Measurements from ENCODE around the gene TAS2R40. TPM values are rescaled to one million over a fixed set of nuclear protein-coding genes. Genes with fewer than 3 reads are reported as not detected.
"Not testable (repeated sequence)": the region's sequence is repeated elsewhere in the genome, so short reads cannot be mapped to it uniquely, and the experiment has no call there.

Gene TAS2R40
- total RNA-seq, 1 donor from 2014 or later: not detected

GRCh38 chr7:143258831-143259230 is 37.0 kb downstream of the TAS2R40 start:
- no peak overlapping the region for H3K27ac ChIP-seq (ENCODE audit: low read depth, low read length)

GRCh38 chr7:143259765-143260164 is 37.9 kb downstream of the TAS2R40 start:
- Histone ChIP-seq H3K27me3 (ENCODE audit: control insufficient read depth in 3 of 3, insufficient read depth in 3 of 3, low read length in 3 of 3) (no peaks in the 10 kb centered on the region), H3K9ac (ENCODE audit: low read depth in 1 of 3, low read length in 3 of 3) (peak overlapping the region in 1 of 3 donors; percentile 40), H3K36me3 (ENCODE audit: control insufficient read depth in 3 of 3, insufficient read depth in 3 of 3, low read length in 3 of 3) (peaks cover 0 to 2% (median under 1%) of the 10 kb centered on the region in 3 donors), H3K9me3 (ENCODE audit: control insufficient read depth in 3 of 3, low read length in 3 of 3) (no peaks in the 10 kb centered on the region), H3K4me3 (ENCODE audit: low read length in 3 of 3) (no peak overlapping the region), H3K4me1 (ENCODE audit: control insufficient read depth in 3 of 3, insufficient read depth in 3 of 3, low read length in 3 of 3) (peaks cover 9 to 15% (median 10%) of the 10 kb centered on the region in 3 donors), H3K27ac (ENCODE audit: low read depth, low read length) (no peak overlapping the region)

More at GRCh38 chr7:143258831-143259230, 37.0 kb downstream of the TAS2R40 start:
- Histone ChIP-seq H3K27me3 (ENCODE audit: control insufficient read depth in 3 of 3, insufficient read depth in 3 of 3, low read length in 3 of 3) (no peaks in the 10 kb centered on the region), H3K9ac (ENCODE audit: low read depth in 1 of 3, low read length in 3 of 3) (no peak overlapping the region), H3K4me1 (ENCODE audit: control insufficient read depth in 3 of 3, insufficient read depth in 3 of 3, low read length in 3 of 3) (peaks cover under 1 to 6% (median 4%) of the 10 kb centered on the region in 3 donors), H3K36me3 (ENCODE audit: control insufficient read depth in 3 of 3, insufficient read depth in 3 of 3, low read length in 3 of 3) (no peaks in the 10 kb centered on the region), H3K9me3 (ENCODE audit: control insufficient read depth in 3 of 3, low read length in 3 of 3) (no peaks in the 10 kb centered on the region), H3K4me3 (ENCODE audit: low read length in 3 of 3) (no peak overlapping the region)

- Histone ChIP-seq H3K9ac (ENCODE audit: low read depth in 1 of 3, low read length in 3 of 3) (no peak overlapping the region), H3K4me3 (ENCODE audit: low read length in 3 of 3) (no peak overlapping the region), H3K9me3 (ENCODE audit: control insufficient read depth in 3 of 3, low read length in 3 of 3) (no peaks in the 10 kb centered on the region), H3K27ac (ENCODE audit: low read depth, low read length) (no peak overlapping the region), H3K36me3 (ENCODE audit: control insufficient read depth in 3 of 3, insufficient read depth in 3 of 3, low read length in 3 of 3) (peaks cover 3 to 17% (median 6%) of the 10 kb centered on the region in 3 donors), H3K27me3 (ENCODE audit: control insufficient read depth in 3 of 3, insufficient read depth in 3 of 3, low read length in 3 of 3) (no peaks in the 10 kb centered on the region), H3K4me1 (ENCODE audit: control insufficient read depth in 3 of 3, insufficient read depth in 3 of 3, low read length in 3 of 3) (peaks cover 10 to 21% (median 13%) of the 10 kb centered on the region in 3 donors)
Observed at GRCh38 chr7:143261901-143262300, 40.1 kb downstream of the TAS2R40 start.

DNA sequence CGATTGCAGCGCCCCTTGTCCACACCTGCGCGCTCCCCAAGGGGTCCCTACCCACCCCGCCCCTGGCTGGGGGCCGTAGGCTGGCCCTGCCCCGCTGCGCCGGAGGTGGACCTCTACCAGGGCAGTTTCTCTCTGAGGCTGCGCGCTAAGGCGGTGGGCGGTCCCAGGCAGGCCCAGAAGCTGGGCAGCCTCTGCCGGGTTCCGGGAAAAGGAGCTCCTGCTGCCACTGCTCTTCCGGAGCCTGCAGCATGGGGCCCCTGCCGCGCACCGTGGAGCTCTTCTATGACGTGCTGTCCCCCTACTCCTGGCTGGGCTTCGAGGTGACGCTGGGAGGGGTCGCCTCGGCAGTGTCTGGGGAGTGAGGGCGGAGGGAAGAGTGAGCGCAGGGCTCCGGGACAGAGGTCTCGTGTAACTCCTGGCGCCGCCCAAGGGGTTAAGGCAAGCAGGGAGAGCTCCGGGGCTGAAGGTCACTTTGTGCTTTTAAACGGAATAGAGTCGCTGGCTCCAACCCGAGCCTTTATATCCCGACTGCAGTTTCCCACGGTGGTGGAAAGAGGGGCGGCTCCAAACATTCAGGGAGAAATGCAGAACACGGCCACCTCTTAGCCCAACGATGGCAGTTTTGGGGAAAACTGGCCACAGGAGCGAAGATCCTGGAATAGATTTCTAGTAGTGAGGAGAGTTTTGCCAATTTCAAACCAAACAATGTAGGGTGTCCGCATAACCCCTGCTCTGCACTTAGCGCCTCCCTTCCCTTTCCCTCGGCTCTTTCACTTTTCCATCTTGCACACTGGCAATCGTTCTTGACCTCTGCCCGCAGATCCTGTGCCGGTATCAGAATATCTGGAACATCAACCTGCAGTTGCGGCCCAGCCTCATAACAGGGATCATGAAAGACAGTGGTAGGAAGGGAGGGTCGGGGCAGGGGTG is 41.7 kb downstream of the TAS2R40 start, which contains the start of gene GSTK1:
GSTK1 (plus strand) TSS at position 176 of the 930 bp plus-strand sequence; CDS start at position 249, 73 bp downstream.
- H3K4me3 ChIP-seq (ENCODE audit: low read length in 3 of 3): peak within 1 kb of the TSS; percentile 94 to 98 (median 95)
- H3K36me3 ChIP-seq (ENCODE audit: control insufficient read depth in 3 of 3, insufficient read depth in 3 of 3, low read length in 3 of 3): peaks cover 17 to 32% (median 20%) of the 10 kb centered on the region in 3 donors
- H3K4me1 ChIP-seq (ENCODE audit: control insufficient read depth in 3 of 3, insufficient read depth in 3 of 3, low read length in 3 of 3): peaks cover 10 to 21% (median 13%) of the 10 kb centered on the region in 3 donors
- H3K27me3 ChIP-seq (ENCODE audit: control insufficient read depth in 3 of 3, insufficient read depth in 3 of 3, low read length in 3 of 3): no peaks in the 10 kb centered on the region
- H3K9ac ChIP-seq (ENCODE audit: low read depth in 1 of 3, low read length in 3 of 3): peak within 1 kb of the TSS; percentile 91 to 96 (median 95)
- H3K27ac ChIP-seq (ENCODE audit: low read depth, low read length): peak within 1 kb of the TSS; percentile 84
- H3K9me3 ChIP-seq (ENCODE audit: control insufficient read depth in 3 of 3, low read length in 3 of 3): no peaks in the 10 kb centered on the region

GRCh38 chr7:143264196-143264568 is 42.3 kb downstream of the TAS2R40 start:
- H3K4me3 ChIP-seq (ENCODE audit: low read length in 3 of 3): peak overlapping the region; percentile 94 to 98 (median 95)
- H3K4me1 ChIP-seq (ENCODE audit: control insufficient read depth in 3 of 3, insufficient read depth in 3 of 3, low read length in 3 of 3): peaks cover 10 to 21% (median 13%) of the 10 kb centered on the region in 3 donors
- not testable (repeated sequence) for H3K27me3 ChIP-seq (ENCODE audit: control insufficient read depth in 3 of 3, insufficient read depth in 3 of 3, low read length in 3 of 3); H3K9me3 ChIP-seq (ENCODE audit: control insufficient read depth in 3 of 3, low read length in 3 of 3)
- peak overlapping the region; percentile 84 for H3K27ac ChIP-seq (ENCODE audit: low read depth, low read length)
- H3K9ac ChIP-seq (ENCODE audit: low read depth in 1 of 3, low read length in 3 of 3): peak overlapping the region; percentile 91 to 96 (median 95)
- peaks cover 24 to 39% (median 24%) of the 10 kb centered on the region in 3 donors for H3K36me3 ChIP-seq (ENCODE audit: control insufficient read depth in 3 of 3, insufficient read depth in 3 of 3, low read length in 3 of 3)

GRCh38 chr7:143265017-143265693 is 43.3 kb downstream of the TAS2R40 start:
- Histone ChIP-seq H3K36me3 (ENCODE audit: control insufficient read depth in 3 of 3, insufficient read depth in 3 of 3, low read length in 3 of 3) (peaks cover 28 to 47% (median 31%) of the 10 kb centered on the region in 3 donors), H3K9ac (ENCODE audit: low read depth in 1 of 3, low read length in 3 of 3) (no peak overlapping the region), H3K27me3 (ENCODE audit: control insufficient read depth in 3 of 3, insufficient read depth in 3 of 3, low read length in 3 of 3) (no peaks in the 10 kb centered on the region), H3K4me3 (ENCODE audit: low read length in 3 of 3) (peak overlapping the region; percentile 49 to 95 (median 56)), H3K9me3 (ENCODE audit: control insufficient read depth in 3 of 3, low read length in 3 of 3) (no peaks in the 10 kb centered on the region), H3K27ac (ENCODE audit: low read depth, low read length) (peak overlapping the region; percentile 84), H3K4me1 (ENCODE audit: control insufficient read depth in 3 of 3, insufficient read depth in 3 of 3, low read length in 3 of 3) (peaks cover 10 to 21% (median 13%) of the 10 kb centered on the region in 3 donors)

- H3K9me3 ChIP-seq (ENCODE audit: control insufficient read depth in 3 of 3, low read length in 3 of 3): no peaks in the 10 kb centered on the region
- no peak overlapping the region for H3K9ac ChIP-seq (ENCODE audit: low read depth in 1 of 3, low read length in 3 of 3)
- peaks cover 6 to 11% (median 9%) of the 10 kb centered on the region in 3 donors for H3K4me1 ChIP-seq (ENCODE audit: control insufficient read depth in 3 of 3, insufficient read depth in 3 of 3, low read length in 3 of 3)
- no peaks in the 10 kb centered on the region for H3K27me3 ChIP-seq (ENCODE audit: control insufficient read depth in 3 of 3, insufficient read depth in 3 of 3, low read length in 3 of 3)
- peaks cover 28 to 47% (median 31%) of the 10 kb centered on the region in 3 donors for H3K36me3 ChIP-seq (ENCODE audit: control insufficient read depth in 3 of 3, insufficient read depth in 3 of 3, low read length in 3 of 3)
- no peak overlapping the region for H3K4me3 ChIP-seq (ENCODE audit: low read length in 3 of 3)
- no peak overlapping the region for H3K27ac ChIP-seq (ENCODE audit: low read depth, low read length)
Observed at GRCh38 chr7:143269251-143269650, 47.4 kb downstream of the TAS2R40 start.

GRCh38 chr7:143271240-143271639 is 49.4 kb downstream of the TAS2R40 start:
- H3K36me3 ChIP-seq (ENCODE audit: control insufficient read depth in 3 of 3, insufficient read depth in 3 of 3, low read length in 3 of 3): peaks cover 24 to 34% (median 31%) of the 10 kb centered on the region in 3 donors
- no peak overlapping the region for H3K9ac ChIP-seq (ENCODE audit: low read depth in 1 of 3, low read length in 3 of 3)
- H3K27ac ChIP-seq (ENCODE audit: low read depth, low read length): no peak overlapping the region
- no peaks in the 10 kb centered on the region for H3K4me1 ChIP-seq (ENCODE audit: control insufficient read depth in 3 of 3, insufficient read depth in 3 of 3, low read length in 3 of 3)
- H3K4me3 ChIP-seq (ENCODE audit: low read length in 3 of 3): no peak overlapping the region
- H3K27me3 ChIP-seq (ENCODE audit: control insufficient read depth in 3 of 3, insufficient read depth in 3 of 3, low read length in 3 of 3): no peaks in the 10 kb centered on the region
- H3K9me3 ChIP-seq (ENCODE audit: control insufficient read depth in 3 of 3, low read length in 3 of 3): no peaks in the 10 kb centered on the region
